ENCODE results near the gene DAPL1.

Gene DAPL1, protein sequence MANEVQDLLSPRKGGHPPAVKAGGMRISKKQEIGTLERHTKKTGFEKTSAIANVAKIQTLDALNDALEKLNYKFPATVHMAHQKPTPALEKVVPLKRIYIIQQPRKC

DNA sequence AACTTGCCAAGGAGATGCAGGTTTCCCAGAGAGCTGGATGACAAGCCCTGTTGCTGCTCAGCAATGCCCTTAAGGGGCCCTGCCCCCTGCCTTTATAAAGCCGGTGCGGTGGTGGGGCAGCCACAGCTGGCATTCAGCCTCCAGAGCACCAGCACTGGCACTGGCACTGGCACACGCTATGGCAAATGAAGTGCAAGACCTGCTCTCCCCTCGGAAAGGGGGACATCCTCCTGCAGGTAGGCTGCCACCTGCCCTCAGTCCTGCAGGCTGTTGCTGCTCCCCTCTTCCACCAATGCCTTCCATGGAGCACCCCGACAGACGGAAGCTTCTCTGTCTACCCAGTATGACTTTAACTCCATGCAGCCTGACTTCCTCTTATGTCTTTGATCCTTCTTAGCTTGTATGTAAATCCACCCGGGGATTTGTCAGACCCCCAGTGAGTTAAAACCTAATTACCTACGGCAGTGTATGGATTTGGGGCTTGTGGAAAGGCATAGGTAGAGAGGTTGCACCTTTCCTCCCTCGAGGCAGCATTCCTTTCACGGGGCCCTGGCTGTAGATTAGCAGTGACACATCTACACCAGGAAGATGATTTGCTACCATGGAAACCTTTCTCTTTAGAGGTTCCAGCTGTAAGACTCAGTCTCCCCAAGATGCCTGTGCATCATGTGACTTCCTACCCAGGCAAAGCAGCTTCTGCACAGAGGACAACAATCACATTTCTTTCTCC is at the start of gene DAPL1:
TSS of gene DAPL1 (plus strand) at position 123 of the 730 bp plus-strand sequence. CDS start at position 179, 56 bp downstream.
- no peak for DNase-seq

DNA sequence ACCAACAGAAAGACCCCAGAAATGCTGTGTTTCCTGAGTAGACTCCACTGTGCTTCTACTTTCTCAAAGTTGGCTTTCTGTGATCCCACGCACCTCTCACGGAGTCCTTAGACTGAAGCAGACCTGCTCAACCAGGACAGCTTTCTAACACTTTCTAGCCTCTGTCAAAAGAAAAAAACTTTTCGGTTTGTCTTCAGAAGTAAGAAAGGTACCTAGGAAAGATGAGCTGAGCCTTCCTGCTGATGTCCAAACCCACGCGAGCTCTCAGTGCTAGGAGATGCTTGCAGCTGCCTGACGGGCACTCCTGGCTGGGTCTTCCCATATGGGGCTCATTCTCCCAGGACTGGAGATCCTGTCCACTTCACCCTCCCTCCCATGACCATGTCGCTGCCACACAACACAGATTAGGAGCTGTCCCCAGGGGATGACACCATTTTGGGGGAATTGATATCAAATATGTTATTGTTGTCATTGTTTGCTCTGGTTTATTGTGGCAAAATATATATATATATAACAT is 49.2 kb upstream of the DAPL1 start:
- no peak for DNase-seq

DNA sequence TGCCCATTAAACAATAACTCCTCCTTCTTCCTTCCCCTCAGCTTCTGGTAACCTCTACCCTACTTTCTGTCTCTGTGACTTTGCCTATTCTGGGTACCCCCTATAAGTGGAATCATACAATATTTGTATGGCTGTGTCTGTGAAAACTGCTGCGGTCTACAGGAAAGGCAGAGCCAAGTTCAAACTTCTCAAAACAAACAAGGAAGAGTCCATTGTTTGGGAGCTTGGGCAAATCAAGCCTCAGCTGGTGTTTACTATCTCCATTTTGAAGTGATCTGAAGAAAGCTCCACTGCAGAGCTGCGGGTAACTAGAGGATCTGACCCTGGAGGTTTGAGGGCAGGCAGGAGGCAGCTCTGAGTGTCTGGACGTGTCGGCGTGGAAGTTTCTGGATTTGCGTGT is 48.6 kb upstream of the DAPL1 start:
- no peak for DNase-seq

DNA sequence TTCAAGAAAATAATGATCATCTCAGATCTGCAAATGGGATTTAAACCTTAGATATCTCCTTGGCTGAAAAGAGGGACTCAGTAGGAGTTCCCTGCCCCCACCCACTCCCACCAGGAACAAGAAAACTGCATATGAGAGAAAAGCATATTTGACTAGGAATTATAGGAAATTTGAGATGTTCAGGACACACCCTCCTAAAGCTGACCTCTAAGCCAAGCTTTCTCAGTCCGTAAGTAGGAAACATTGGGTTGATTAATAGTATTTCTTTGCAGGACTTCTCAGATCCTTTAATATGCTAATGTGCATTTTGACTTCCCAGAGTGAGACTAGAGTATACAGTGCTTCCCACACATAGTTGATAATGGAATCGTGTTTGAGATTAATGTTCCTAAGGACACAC is 47.8 kb upstream of the DAPL1 start:
- no peak for DNase-seq

DNA sequence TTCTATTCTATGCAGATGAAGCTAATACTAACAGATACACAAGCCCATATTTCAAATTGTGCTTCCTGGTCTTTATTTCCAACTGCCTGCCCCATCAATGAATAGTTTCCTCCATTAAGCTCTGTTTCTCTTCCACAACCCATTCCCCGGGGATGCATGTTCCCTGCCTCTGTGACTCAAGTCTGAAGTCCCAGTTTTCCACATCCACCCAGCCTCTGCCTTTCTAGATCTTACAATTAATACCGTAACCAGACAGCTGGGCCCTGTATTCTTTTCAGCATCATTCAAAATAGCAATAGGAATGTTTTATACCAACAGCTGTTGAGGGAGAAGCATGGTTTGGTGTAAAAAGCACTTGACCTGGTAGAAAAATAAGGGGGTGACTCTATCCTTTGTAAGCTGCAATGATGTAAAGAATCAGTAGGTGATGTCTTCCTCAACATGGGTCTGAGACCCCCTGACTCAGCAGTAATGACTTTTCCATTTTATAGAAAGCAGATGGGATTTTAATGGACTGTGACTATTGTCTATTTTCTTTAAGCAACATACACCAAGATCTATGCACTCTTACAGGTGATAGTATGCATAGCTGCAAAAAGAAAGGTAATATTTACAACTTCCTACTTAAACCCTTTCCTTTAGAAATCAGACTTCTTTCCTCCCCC is 46.1 kb upstream of the DAPL1 start:
- DNase-seq = no peak

DNA sequence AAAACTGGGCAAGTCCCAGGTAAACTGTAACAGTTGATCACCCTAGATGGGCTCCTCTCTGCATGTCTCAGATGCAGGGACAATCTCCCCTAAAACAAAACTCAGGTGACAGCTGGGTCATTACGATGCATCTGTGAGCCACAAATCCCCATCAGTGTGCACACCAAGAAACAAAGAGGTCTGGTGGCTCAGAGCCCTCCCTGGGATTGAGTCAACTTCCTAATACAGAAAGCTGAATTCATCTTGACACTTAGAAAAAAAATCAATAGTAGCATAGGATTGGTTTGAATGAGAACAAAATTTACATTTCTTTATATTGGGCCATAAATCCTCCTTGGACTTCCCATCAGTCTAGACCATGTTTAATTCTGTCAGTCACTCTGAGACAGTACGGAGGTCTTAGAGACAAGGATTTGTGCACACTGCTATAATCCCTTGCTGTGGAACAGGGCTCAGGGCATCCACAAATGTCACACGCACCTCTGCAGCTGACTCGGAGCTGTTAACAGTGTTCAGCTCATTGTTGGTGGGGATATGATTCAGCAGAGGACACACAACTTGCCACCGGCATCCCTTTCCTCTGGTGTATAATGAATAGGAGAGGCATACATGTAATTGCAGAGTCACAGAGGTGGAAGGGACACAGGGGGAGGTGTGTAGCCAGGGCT is 44.5 kb upstream of the DAPL1 start:
- DNase-seq = no peak

DNA sequence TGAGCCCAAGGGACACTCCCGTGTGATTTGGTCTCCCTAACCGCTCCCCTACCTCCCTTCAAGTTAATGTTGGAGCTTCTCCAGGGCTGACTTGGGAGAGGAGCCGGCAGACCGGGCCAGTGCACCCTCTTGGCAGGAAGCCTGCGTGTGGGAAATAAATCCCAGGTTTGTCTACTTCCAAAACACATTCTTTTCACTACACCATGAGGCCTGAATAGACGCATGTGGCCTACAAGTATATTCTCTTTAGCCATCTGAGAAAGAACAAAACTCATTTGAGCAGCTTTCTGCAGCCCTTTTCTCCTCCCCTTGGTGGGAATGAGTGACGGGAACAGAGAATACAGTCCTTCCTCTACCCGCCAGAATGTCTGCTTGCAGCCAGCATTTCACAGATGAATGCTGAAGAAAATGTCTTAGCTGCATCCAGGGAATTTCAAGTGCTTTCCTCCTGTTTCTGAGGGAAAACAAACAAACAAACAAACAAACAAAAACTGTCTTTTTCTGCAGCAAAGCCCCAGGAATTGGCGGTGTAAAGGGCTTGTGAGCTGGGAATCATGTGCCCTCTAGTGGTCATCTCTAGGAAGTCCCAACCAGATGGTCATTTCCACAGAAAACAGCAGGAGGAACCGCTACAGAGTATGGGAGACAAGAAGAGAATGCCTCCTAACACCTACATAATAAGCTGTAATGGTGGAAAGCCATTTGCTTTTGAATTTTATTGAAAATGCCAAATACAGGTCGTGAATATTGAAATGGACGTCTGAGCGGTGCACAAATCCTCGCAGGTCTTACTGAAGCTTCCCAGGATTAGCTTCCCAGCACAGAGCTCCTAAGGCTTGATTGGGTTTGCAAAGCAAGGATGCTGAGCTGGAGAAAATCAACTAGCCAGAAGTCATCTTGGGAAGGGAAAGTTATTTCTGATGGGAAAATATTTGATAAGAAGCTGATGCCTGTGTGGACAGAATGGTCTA is 41.2 kb upstream of the DAPL1 start:
- DNase-seq = peak; percentile 61

DNA sequence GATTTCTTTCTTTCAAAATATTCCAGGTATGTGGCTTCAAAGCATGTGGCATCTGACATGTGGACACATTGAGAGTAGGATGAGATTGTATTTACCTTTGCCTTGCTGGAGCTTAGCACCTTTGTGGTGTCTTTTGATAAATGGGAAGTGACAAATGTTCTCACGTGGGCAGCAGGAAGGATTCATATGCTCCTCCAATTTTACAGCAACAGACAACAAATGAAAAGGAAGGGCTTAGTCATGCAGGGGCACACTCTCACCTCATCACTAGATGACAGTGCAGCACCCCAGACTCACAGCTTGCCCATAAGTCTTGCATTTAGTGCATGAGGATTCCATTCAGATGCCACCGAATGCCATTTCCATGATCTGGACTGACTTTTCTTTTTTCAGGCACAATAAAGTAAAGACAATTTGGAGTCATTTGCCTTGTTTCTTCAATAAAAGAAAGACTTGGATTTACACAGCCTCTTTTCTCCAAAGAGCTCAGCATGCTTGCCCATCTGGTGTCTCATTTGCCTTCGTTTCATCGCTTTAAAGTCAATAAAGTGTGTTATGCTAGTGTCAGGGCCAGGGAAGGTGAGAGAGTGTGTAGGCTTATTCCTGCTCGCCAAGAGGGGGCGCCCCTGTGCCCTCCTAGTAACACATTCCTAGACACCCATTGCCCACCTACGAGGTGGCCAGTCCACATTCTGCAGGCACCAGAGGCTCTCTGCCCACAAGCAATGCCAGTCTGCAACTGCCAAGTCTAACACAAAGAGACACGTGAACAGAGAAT is 39.6 kb upstream of the DAPL1 start:
- DNase-seq = no peak

DNA sequence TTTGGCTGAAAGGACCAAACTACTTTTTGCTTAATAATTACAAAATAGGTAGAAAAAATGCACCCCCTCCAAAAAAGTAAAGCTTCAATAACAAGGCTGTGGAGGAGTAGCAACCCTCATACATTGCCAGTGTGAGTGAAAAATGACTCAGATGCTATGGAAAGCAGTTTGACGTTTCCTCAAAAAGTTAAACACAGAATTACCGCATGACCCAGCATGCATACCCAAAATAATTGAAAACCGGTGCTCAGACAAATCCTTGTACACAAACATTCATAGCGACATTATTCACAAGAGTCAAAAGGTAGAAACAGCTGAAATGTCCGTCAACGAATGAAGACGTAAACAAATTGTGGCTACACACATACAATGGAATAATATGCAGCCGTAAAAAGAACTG is 38.8 kb upstream of the DAPL1 start:
- DNase-seq = no peak

DNA sequence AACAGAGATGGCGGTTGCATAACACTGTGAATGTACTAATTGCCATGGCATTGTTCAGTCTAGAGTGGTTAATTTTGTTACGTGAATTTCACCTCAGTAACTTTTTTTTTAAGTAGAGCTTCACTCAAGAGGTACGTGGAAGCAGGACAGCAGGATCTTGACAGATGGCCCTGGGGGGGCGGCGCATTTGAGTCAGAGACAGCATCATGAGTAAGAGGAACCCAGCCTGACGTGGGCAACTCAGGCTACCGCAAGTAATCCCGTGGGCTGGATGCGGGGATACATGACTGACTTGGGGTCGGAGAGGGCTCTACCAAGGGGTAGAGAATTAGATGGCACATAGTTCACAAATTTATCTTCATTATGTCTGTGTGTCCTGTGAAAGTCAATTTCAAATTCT is 38.1 kb upstream of the DAPL1 start:
- DNase-seq = no peak

DNA sequence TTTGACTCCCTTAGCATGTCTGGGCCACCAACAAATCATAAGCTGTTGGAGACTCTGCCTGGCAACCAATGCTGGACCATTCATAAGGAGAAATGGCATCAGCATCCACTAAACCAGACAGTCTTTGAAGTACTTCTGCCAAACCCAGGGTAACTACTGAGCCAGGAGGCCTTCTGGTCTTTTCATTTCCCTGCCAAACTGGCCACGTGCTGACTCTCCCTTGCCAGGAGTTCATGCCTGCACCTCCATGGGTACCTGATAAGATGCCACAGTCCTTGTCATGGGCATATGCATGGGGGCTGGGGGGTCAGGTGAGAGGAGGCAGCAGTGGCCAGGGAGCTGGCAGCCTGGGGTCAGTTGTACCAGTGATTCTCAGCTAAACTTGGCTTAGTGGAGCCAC is 34.2 kb upstream of the DAPL1 start:
- no peak for DNase-seq

DNA sequence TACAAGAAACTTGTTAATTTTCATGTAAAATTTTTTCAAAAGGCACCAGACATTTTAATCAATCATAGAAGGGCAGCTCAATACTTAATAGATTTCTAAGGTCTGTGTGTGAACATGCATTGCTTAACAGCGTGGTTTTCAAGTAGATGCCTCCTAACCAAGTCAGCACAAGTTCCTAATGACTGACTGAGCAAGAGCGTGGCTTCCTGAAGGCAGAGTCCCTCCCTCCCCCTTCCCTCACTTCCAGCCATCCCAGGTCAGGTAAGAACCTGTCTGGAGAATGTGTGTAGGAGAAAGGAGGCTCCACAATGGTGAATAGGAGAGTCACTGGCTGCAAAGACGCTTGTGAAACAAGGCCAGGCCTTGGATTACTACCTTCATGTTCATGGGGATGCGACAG is 33.5 kb upstream of the DAPL1 start:
- peak; percentile 80 for DNase-seq

DNA sequence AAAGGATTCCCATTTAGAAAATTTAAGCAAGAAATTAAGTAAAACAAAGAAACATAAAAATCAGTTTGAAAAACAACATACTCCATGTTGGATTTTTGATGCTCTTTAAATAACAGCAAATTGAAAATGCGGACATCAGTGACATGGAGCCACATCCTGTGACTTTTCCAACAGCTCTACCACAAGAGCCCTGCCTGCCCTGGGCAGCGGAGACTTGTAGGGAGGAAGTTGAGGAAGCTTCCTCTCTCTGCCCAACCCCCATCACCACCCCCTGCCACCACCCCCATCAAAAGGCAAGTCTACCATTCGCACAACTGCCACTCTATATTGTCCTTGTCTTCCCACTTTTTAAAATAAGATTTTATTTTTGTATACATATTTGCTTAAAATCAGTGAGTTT is 32.8 kb upstream of the DAPL1 start:
- no peak for DNase-seq

DNA sequence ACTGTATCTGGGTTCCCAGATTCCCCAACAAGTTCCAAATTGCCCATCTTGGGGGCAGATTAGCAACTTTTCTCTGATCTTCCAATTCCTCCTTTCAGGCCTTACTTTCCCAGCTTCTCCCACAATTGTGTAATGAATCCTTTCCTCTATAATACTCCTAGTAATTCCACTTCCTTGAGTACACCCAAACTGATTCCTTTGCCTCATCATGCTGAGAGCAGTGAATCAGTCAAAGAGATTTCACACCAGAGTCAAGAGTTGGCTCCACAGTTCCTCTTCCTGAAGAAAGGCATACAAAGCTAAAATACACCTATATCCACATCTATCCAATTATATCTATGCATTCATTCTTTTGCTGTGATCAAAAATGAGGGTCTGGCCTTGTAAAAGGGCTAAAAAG is 28.6 kb upstream of the DAPL1 start:
- DNase-seq = no peak

DNA sequence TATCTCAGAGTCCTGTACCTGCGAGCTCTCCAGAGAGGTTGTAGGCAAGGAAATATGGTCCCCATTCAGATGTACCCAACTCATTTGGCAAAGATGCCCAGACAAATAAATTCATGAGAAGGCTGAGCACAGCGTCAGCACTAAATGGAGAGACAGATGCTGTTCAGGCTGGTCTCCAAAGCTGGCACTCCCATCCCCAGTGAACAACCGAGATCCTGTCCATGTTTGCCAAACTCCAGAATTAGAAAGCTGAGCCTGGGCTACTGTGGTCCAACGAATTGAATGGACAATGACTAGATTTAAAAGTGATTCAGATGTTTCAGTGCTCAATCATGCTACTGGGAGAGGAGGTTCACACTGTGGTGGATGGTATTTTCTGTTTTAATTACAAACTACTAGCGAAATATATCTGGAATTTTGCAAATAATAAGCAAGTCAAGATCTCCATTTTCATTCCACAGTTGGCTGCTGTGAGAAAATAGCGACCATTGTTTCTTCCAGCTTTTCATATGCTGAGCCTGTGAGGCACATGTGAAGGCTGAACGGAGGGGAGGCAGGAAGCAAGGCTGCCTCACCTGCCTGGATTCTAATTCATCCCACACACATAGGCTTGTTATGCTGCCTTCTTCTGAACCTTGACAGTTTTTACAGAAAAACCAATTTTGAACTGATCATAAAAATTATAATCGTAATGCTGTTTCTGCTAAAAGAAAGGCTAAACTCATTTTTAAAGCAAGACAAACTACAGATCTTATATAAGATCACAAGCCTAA is 22.6 kb upstream of the DAPL1 start:
- DNase-seq = no peak

DNA sequence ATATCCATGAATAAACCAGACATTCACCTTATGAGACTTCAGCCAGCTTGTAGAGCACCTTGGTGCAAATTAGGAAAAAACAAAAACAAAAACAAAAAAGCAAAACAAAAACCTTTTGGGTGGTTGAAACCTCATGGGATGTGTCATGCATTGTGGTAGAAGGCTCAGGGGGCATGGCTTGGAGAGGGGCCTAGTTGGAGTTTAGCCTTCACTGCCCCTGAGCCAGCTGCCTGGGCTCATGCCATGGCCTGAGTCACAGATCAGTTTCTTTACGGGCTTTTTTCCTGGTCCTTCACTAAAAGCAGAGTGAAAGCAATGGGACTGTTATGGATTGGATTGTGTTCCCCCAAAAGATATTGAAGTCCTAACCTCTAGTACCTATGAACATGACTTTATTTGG is 22.0 kb upstream of the DAPL1 start:
- DNase-seq = peak; percentile 27

DNA sequence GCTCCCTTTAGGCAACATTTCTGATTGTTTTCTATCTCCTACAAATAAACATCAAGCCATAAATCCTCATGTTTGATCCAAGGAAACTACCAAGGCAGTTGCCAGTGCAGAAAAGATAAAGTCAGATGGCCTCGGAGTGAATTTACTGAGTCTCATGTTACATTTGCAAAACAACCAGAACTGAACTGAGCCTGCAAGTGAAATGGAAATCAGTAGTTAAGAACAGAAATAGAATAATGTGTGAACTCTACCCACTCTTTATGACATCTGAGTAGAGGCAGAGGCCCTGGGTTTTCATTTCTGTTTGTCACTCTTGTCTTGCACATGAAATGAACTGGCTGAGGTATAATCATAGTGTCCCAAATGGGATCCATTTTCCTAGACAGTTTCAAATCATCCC is 20.4 kb upstream of the DAPL1 start:
- DNase-seq = no peak

DNA sequence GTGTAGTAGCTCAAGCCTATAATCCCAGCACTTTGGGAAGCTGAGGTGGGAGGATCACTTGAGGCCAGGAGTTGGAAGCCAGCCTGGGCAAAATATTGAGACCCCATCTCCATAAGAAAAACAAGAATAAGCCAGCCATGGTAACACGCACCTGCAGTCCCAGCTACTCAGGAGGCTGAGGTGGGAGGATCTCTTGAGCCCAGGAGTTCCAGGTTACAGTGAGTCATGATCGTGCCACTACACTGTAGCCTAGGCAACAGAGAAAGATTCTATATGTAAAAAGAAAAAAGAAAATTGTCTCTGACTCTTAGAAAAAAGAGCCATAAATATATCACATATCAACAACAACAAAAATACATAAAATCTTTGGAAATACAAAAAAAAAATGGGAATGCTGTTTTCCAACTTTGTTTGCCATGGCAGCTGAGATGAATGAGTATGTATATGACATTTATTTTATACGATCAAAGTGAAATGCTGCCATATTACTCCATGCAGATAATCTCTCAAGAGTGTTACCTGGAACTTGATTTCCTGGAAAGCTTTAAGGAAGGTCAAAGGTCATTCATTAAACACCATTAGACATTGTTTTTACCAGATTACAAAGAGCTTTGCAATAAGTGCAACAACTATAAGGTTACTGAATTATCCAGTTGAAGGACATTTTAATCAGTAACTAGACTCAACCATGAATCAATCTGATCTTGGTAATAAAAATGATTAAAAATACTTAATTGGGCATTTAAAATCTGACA is 19.7 kb upstream of the DAPL1 start:
- DNase-seq = no peak

DNA sequence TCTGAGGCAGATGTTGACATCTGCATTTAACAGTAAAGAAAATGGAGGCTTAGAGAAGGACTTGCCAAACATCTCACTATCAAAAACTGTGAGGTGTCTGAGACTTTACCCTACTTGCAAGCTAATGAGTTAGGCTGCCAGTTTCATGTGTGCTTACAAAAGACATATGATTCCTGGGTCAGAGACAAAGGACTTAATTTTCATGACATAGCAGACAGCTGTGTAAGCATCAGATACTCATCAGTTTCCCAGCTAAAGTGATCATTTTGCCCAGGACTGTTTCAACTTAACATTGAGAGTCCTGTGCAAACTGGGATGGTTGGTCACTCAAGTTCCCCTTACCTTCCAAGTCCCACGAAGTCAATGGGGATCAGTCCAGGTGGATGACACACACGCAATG is 18.9 kb upstream of the DAPL1 start:
- DNase-seq = no peak

DNA sequence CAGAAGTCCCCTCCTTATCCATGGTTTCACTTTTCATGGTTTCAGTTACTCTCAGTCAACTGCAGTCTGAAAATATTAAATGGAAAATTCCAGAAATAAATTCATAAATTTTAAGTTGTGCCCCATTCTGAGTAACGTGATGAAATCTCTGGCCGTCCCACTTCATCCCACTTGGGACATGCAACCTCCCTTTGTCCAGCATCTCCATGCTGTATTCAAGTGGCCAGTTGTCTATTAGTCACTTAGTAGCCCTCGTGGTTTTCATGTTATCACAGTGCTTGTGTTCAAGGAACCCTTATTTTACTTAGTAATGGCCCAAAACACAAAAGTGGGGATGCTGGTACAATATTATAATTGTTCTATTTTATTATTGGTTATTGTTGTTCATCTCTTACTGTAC is 18.0 kb upstream of the DAPL1 start:
- DNase-seq = no peak
